ENCODE data around the gene BACE2.

BACE2 gene

GRCh38 chr21:41147979-41148355 lies 20.0 kb upstream of the BACE2 start:
- no peak for DNase-seq (ENCODE audit: low read depth)
- no peak overlapping the region for H3K4me3 ChIP-seq (ENCODE audit: low read depth, low read length)
- TF ChIP-seq CTCF (IDR thresholded peaks at IDR 0.05; ENCODE audit: control insufficient read depth, extremely low read depth, insufficient read depth) = no peak

GRCh38 chr21:41148798-41149197 lies 19.2 kb upstream of the BACE2 start:
- TF ChIP-seq CTCF (IDR thresholded peaks at IDR 0.05; ENCODE audit: control insufficient read depth, extremely low read depth, insufficient read depth) = no peak
- DNase-seq (ENCODE audit: low read depth) = no peak
- no peak overlapping the region for H3K4me3 ChIP-seq (ENCODE audit: low read depth, low read length)

- DNase-seq (ENCODE audit: low read depth) = no peak
- TF ChIP-seq CTCF (IDR thresholded peaks at IDR 0.05; ENCODE audit: control insufficient read depth, extremely low read depth, insufficient read depth) = no peak
Measured at GRCh38 chr21:41149199-41149598, 18.8 kb upstream of the BACE2 start.

GRCh38 chr21:41152147-41152546 lies 15.8 kb upstream of the BACE2 start:
- no peak overlapping the region for H3K4me3 ChIP-seq (ENCODE audit: low read depth, low read length)
- no peak for TF ChIP-seq CTCF (IDR thresholded peaks at IDR 0.05; ENCODE audit: control insufficient read depth, extremely low read depth, insufficient read depth)
- no peak for DNase-seq (ENCODE audit: low read depth)

More at GRCh38 chr21:41149199-41149598, 18.8 kb upstream of the BACE2 start:
- no peak overlapping the region for H3K4me3 ChIP-seq (ENCODE audit: low read depth, low read length)

GRCh38 chr21:41153443-41153842 lies 14.5 kb upstream of the BACE2 start:
- H3K4me3 ChIP-seq (ENCODE audit: low read depth, low read length) = no peak overlapping the region
- DNase-seq (ENCODE audit: low read depth) = no peak
- no peak for TF ChIP-seq CTCF (IDR thresholded peaks at IDR 0.05; ENCODE audit: control insufficient read depth, extremely low read depth, insufficient read depth)

- no peak overlapping the region for H3K4me3 ChIP-seq (ENCODE audit: low read depth, low read length)
- no peak for DNase-seq (ENCODE audit: low read depth)
- TF ChIP-seq CTCF (IDR thresholded peaks at IDR 0.05; ENCODE audit: control insufficient read depth, extremely low read depth, insufficient read depth) = no peak
Measured at GRCh38 chr21:41156142-41156541, 11.8 kb upstream of the BACE2 start.

- DNase-seq (ENCODE audit: low read depth) = no peak
- H3K4me3 ChIP-seq (ENCODE audit: low read depth, low read length) = no peak overlapping the region
- TF ChIP-seq CTCF (IDR thresholded peaks at IDR 0.05; ENCODE audit: control insufficient read depth, extremely low read depth, insufficient read depth) = no peak
Measured at GRCh38 chr21:41158026-41158425, 9.9 kb upstream of the BACE2 start.
